GM18867 (cell line): Measurements from ENCODE around the gene RNF130.

Source experiments
- ATAC-seq: cut with Tn5 transposase; IDR thresholded peaks from one replicate; pipeline ENCODE4 v1.9.1; 2021; ENCODE audit warnings: mild to moderate bottlenecking, moderate library complexity; ENCODE audit not compliant: unreplicated experiment

The RNF130 gene

GRCh38 chr5:180086816-180087399 lies 15.3 kb upstream of the RNF130 start:
- no peak for ATAC-seq

GRCh38 chr5:180085837-180086236 lies 14.3 kb upstream of the RNF130 start:
- no peak for ATAC-seq

DNA sequence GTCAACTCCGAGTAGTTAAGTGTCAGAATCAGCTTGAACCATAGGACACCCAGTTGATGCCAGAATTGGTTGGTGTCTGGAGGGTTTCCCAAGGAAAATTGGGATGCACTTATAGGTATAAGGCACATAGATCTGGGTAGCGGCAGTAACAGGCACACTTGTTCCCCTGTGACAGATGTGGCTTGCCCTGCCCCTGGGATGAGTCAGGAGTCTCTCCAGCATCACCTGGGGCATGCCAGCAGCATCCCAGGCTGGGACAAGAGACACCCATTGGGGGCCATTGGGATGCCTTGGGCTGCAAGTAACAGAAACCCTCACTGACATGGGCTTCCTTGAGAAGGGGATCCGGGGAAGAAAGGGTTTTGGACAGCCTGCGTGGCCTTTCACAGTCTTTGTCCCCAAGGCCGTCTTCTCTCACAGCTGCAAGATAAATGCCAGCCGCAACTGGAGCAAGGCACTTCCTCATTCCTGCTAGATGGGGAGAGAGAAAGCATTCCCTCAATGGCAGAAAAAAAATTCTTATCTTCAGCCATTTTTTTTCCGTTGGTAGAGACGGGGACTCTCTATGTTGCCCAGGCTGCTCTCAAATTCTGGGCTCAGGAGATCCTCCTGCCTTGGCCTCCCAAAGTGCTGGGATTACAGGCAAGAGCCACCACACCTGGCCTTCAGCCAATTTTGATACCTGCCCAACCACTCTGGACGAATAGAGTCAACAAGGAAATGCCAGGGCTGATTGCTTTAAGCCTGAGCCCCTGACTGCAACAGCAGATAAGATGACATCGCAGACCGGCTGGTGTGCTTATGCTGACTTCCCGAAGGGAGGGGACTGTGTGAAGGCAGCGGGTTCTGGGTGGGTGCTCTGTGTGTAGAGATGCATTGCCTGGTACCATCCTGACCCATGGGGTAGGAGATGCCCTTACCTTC lies 13.3 kb upstream of the RNF130 start:
- no peak for ATAC-seq

GRCh38 chr5:180083529-180084060 lies 12.0 kb upstream of the RNF130 start:
- no peak for ATAC-seq

DNA sequence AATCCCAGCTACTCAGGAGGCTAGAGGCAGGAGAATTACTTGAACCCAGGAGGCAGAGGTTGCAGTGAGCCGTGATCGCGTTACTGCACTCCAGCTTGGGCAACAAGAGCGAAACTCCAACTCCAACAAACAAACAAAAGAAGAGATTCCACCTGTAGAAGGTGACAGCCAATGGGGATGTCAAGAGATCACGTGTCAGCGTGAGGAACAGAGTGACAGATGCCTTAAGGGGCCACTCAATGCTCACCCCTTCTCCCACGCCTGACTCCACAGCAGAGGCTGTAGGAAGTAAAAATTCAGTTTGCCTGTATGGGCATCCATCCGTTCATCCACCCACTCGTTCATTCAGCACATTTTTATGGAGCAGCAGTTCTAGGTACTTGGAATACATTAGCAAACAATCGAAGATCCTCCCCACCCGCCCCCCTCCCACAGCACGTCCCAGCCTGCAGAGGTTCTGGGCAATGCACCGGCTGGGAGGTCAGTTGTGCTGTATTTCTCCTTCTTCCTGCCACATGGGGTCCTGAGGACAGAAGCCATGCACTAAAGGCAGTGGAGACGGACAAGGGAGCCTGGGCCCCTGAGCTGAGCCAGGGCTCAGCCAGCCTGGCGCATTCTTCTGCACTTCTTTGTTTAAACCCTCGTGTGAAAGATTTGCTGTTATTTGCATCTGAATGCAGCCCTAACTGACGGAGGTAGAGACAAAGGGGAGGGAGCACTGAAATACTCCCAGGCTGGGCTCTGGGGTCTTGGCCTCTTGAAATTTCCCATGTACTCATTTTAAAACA lies 11.3 kb upstream of the RNF130 start:
- no peak for ATAC-seq

GRCh38 chr5:180081481-180081880 lies 9.9 kb upstream of the RNF130 start:
- ATAC-seq, result no peak

DNA sequence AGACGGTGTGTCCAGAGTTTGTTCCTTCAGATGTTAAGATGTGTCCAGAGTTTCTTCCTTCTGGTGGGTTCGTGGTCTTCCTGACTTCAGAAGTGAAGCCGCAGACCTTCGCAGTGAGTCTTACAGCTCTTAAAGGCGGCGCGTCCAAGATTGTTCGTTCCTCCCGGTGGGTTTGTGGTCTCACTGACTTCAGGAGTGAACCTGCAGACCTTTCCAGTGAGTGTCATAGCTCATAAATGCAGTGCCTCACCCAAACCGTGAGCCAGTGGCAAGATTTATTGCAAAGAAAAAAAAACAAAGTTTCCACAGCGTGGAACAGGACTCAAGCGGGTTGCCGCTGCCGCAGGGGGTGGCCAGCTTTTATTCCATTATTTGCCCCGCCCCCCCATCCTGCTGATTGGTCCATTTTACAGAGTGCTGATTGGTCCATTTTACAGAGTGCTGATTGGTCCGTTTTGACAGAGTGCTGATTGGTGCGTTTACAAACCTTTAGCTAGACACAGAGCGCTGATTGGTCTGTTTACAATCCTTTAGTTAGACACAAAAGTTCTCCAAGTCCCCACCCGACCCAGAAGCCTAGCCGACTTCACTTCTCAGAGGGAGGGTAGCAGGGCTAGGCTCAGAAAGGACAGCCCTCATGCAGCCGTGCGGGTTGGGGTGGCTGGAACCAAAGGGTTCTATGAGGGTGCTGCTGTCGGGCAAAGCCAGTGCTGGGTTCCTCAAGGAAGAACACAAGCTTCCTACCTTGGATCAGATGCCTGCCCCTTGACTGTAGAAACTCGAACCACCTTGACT lies 9.1 kb upstream of the RNF130 start:
- ATAC-seq, result no peak

DNA sequence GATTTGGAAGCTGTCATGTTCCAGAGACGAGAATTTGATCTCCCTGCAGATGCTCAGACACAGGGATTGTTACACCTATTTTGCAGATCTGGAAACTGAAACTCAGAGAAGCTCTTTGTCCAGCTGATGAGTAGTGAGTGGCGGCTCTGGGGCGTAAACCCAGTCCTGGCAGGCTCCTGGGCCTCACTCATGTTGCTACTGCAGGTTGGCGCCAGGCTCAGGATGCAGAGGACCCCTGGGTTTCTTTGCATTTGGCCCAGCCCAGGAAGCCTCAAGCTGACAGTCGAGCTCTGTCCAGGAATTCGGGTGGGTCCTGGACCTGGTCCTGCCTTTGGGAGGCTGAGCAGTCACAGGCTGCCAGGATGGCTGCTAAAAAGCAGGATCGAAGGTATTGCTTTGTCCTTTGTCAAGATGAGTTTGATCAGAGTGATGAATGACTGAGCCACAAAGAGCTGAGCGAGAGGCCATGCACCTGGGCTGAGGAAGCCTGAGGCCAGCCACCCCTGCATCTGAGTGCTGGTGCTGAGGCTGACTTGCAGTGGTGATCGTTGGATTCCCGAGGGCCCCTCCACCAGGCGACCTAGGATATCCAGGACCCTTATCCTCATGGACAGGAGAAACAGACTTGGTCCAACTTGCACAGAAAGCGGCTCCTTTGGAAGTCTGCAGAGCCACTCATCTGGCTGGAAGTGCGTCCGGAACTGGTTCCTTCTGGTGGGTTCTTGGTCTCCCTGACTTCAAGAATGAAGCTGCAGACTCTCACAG lies 8.3 kb upstream of the RNF130 start:
- ATAC-seq, result no peak

- no peak for ATAC-seq
These were observed 6.8 kb upstream of the RNF130 start for GRCh38 chr5:180078348-180078747.

- ATAC-seq, result no peak
These were observed 6.2 kb upstream of the RNF130 start for GRCh38 chr5:180077594-180078284.

GRCh38 chr5:180075703-180076102 lies 4.1 kb upstream of the RNF130 start:
- ATAC-seq, result no peak

GRCh38 chr5:180074462-180074861 lies 2.9 kb upstream of the RNF130 start:
- ATAC-seq, result no peak

DNA sequence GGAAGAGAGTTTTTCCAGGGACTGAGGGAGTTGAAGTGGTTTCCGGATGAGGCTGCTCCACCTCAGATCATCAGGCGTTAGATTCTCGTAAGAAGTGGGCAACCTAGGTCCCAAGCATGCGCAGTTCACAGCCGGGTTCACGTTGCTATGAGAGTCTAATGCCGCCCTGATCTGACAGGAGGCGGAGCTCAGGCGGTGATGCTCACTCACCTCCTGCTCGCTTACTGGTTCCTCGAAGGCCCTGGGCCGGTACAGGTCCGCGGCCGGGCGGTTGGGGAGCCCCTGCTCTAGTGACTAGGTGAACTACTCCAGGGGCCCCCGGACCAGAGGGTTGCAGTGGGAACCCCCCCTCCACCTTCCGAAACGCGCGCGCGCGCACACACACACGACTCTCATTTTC lies 997 bp upstream of the RNF130 start:
- no peak for ATAC-seq

GRCh38 chr5:180072256-180072548 lies 643 bp upstream of the RNF130 start:
- ATAC-seq, result no peak

DNA sequence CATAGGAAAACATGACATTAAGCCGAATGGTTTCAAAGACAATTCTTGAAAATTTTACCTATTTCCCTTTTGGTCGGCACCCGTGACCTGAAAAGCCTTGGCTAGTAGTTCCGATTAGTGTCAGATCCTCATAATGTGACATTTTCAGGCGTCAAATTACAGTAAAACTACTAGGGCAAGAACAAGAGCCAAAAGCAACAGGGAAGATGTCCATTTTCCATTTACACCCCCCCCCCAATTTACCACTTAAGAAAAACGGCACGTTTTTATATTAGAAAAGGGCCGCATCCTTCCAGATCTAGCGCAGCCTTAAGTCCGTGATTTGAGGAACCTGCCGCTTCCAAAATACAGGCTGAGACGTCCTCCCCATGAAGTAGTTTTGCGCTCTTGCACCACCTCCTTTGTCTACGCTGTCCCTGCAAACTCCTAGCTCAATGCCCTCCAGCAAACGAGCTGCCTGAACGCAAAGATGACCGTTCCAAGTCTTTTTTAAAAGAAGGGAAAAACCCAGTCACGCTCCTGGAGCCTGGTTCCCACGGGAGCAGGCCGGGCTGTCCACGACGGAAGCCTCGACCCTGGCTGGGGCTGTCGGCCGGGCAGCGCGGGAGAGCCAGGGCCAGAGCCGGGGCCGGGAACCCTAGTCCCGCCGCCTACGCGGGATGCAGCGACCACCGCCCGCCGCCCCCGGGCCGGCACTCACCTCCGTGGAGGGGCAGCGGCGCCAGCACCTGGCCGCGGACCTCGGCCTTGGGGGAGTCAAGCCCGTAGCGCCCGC lies 616 bp downstream of the RNF130 start:
- ATAC-seq, result no peak

GRCh38 chr5:180069589-180070247 lies 1.8 kb downstream of the RNF130 start:
- no peak for ATAC-seq

DNA sequence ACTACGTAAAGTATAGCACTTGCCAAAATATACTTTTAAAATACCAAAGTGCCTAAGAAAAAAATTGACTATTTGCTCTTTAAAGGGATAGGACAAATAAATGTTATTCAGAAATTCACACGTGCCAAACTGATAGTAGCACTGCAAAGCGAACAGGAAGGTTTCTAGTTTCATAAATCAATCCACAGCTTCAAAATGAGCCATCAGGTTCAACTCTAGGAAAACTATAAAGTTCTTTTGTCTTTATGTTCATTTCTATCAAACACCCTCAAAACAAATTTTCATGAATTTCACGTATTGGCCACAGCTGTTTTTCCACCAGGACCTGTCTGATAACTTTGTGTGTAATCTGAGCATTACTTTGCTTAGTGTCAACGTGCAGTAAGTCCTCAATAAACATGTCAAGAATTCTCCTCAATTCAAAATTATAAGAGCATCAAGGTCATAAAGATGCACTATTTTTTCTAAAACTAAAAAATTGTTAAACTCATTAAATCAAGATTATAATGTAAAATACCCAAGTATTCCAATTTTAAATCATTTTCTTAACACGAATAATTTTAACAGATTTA lies 3.0 kb downstream of the RNF130 start:
- ATAC-seq, result no peak

DNA sequence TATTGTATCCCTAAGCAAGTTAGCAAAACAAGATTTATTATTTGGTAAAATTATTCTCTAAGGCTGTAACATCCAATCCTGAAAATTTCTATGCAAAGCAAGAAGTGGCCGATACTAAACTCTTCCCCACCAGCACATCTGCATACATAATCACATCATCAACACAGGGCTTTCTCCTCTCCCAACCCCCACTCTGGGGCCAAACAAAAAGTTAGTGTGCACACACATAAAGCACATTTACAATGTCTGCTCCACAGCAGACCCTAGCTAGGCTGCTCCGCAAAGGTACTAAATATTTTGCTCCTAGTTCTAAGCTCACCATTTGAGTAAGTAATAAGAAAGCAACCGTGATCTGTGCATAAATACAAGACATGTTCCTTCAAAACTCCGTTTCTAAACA lies 3.6 kb downstream of the RNF130 start:
- ATAC-seq, result no peak
